H7 (cell line): ENCODE results near the gene PTPRO. TPM values are rescaled to one million over a fixed set of nuclear protein-coding genes. Genes with fewer than 3 reads are reported as not detected.

Experiments
- DNase-seq: peaks from one replicate; pipeline ENCODE4 v3.0.0; 2012
- H3K27me3 ChIP-seq: 2 replicates; pipeline ENCODE4 v1.6.0; 2011; ENCODE audit warnings: mild to moderate bottlenecking, low read length; ENCODE audit not compliant: control insufficient read depth, insufficient read depth
- H3K36me3 ChIP-seq: replicated peaks from 2 replicates; pipeline ENCODE4 v1.5.1; 2011; ENCODE audit warnings: low read length; ENCODE audit not compliant: control insufficient read depth, insufficient read depth
- H3K4me3 ChIP-seq: 2 replicates; pipeline ENCODE4 v1.5.1; 2011; ENCODE audit warnings: low read depth, mild to moderate bottlenecking, control low read depth, low read length, moderate library complexity; ENCODE audit not compliant: insufficient read depth
- total RNA-seq: library from RNA; depleted of rRNA; stranded (reverse); fragments of >200 nt; shearing (Covaris generic); gene quantifications from 2 replicates; pipeline ENCODE4 v1.2.3, GENCODE V29; 2014

PTPRO gene
- total RNA-seq, 1 experiment from 2014 or later = 0.42 TPM

GRCh38 chr12:15444523-15444922 is 122.2 kb downstream of the PTPRO start:
- no peak for DNase-seq
- Histone ChIP-seq H3K4me3 (no peak overlapping the region), H3K27me3 (no peaks in the 10 kb centered on the region), H3K36me3 (no peaks in the 10 kb centered on the region)

GRCh38 chr12:15446807-15447206 is 124.5 kb downstream of the PTPRO start:
- H3K36me3 ChIP-seq = no peaks in the 10 kb centered on the region
- no peak for DNase-seq
- H3K27me3 ChIP-seq = no peaks in the 10 kb centered on the region
- no peak overlapping the region for H3K4me3 ChIP-seq

GRCh38 chr12:15453613-15454012 is 131.3 kb downstream of the PTPRO start:
- Histone ChIP-seq H3K36me3 (no peaks in the 10 kb centered on the region), H3K4me3 (no peak overlapping the region), H3K27me3 (no peaks in the 10 kb centered on the region)
- no peak for DNase-seq

GRCh38 chr12:15458008-15458407 is 135.7 kb downstream of the PTPRO start:
- Histone ChIP-seq H3K27me3 (no peaks in the 10 kb centered on the region), H3K4me3 (no peak overlapping the region), H3K36me3 (no peaks in the 10 kb centered on the region)
- DNase-seq = no peak

GRCh38 chr12:15468911-15469310 is 146.6 kb downstream of the PTPRO start:
- no peaks in the 10 kb centered on the region for H3K27me3 ChIP-seq

GRCh38 chr12:15469356-15469755 is 147.0 kb downstream of the PTPRO start:
- Histone ChIP-seq H3K4me3 (no peak overlapping the region), H3K27me3 (no peaks in the 10 kb centered on the region), H3K36me3 (no peaks in the 10 kb centered on the region)
- DNase-seq = peak; percentile 3

More at GRCh38 chr12:15468911-15469310, 146.6 kb downstream of the PTPRO start:
- H3K36me3 ChIP-seq = no peaks in the 10 kb centered on the region
- no peak overlapping the region for H3K4me3 ChIP-seq
- no peak for DNase-seq

GRCh38 chr12:15472036-15472435 is 149.7 kb downstream of the PTPRO start:
- H3K27me3 ChIP-seq = no peaks in the 10 kb centered on the region
- DNase-seq = no peak
- H3K36me3 ChIP-seq = no peaks in the 10 kb centered on the region

GRCh38 chr12:15474766-15475165 is 152.5 kb downstream of the PTPRO start:
- no peaks in the 10 kb centered on the region for H3K27me3 ChIP-seq
- no peak for DNase-seq
- no peaks in the 10 kb centered on the region for H3K36me3 ChIP-seq
- no peak overlapping the region for H3K4me3 ChIP-seq

More at GRCh38 chr12:15472036-15472435, 149.7 kb downstream of the PTPRO start:
- no peak overlapping the region for H3K4me3 ChIP-seq

GRCh38 chr12:15477761-15478160 is 155.5 kb downstream of the PTPRO start:
- H3K36me3 ChIP-seq = no peaks in the 10 kb centered on the region
- H3K4me3 ChIP-seq = no peak overlapping the region
- no peaks in the 10 kb centered on the region for H3K27me3 ChIP-seq
- no peak for DNase-seq

GRCh38 chr12:15481846-15482245 is 159.5 kb downstream of the PTPRO start:
- Histone ChIP-seq H3K4me3 (no peak overlapping the region), H3K27me3 (no peaks in the 10 kb centered on the region), H3K36me3 (no peaks in the 10 kb centered on the region)
- no peak for DNase-seq

GRCh38 chr12:15485466-15485865 is 163.2 kb downstream of the PTPRO start:
- Histone ChIP-seq H3K4me3 (no peak overlapping the region), H3K27me3 (no peaks in the 10 kb centered on the region), H3K36me3 (no peaks in the 10 kb centered on the region)
- no peak for DNase-seq

- no peak for DNase-seq
- H3K4me3 ChIP-seq = no peak overlapping the region
- H3K27me3 ChIP-seq = no peaks in the 10 kb centered on the region
- H3K36me3 ChIP-seq = no peaks in the 10 kb centered on the region
Measured at GRCh38 chr12:15486859-15487258, 164.6 kb downstream of the PTPRO start.

GRCh38 chr12:15488481-15488880 is 166.2 kb downstream of the PTPRO start:
- Histone ChIP-seq H3K27me3 (no peaks in the 10 kb centered on the region), H3K36me3 (no peaks in the 10 kb centered on the region), H3K4me3 (no peak overlapping the region)
- no peak for DNase-seq

- Histone ChIP-seq H3K36me3 (no peaks in the 10 kb centered on the region), H3K27me3 (no peaks in the 10 kb centered on the region), H3K4me3 (no peak overlapping the region)
- no peak for DNase-seq
Measured at GRCh38 chr12:15494329-15495046, 172.2 kb downstream of the PTPRO start.

GRCh38 chr12:15495746-15496145 is 173.4 kb downstream of the PTPRO start:
- no peaks in the 10 kb centered on the region for H3K27me3 ChIP-seq
- DNase-seq = no peak
- H3K36me3 ChIP-seq = no peaks in the 10 kb centered on the region
- H3K4me3 ChIP-seq = no peak overlapping the region

- DNase-seq = no peak
- Histone ChIP-seq H3K4me3 (no peak overlapping the region), H3K27me3 (no peaks in the 10 kb centered on the region), H3K36me3 (no peaks in the 10 kb centered on the region)
Measured at GRCh38 chr12:15496738-15497137, 174.4 kb downstream of the PTPRO start.
